Osteocyte (in vitro differentiated cells): ENCODE data around the gene DNAJC18. TPM values are rescaled to one million over a fixed set of nuclear protein-coding genes. Genes with fewer than 3 reads are reported as not detected.

Experiments
- DNase-seq: peaks from one replicate; pipeline ENCODE4 v3.0.0; 2021; ENCODE audit warnings: mixed read lengths; ENCODE audit not compliant: unreplicated experiment; ENCODE audit errors: extremely low spot score
- H3K27ac Mint-ChIP-seq: one replicate; pipeline ENCODE4 v1.8.0; 2021; ENCODE audit warnings: mild to moderate bottlenecking, mixed read lengths; ENCODE audit not compliant: unreplicated experiment
- H3K27me3 Mint-ChIP-seq: one replicate; pipeline ENCODE4 v1.8.0; 2021; ENCODE audit warnings: mixed read lengths; ENCODE audit not compliant: unreplicated experiment
- H3K36me3 Mint-ChIP-seq: one replicate; pipeline ENCODE4 v1.8.0; 2021; ENCODE audit warnings: mixed read lengths; ENCODE audit not compliant: unreplicated experiment
- H3K4me1 Mint-ChIP-seq: one replicate; pipeline ENCODE4 v1.8.0; 2021; ENCODE audit warnings: mixed read lengths; ENCODE audit not compliant: unreplicated experiment
- H3K4me3 Mint-ChIP-seq: one replicate; pipeline ENCODE4 v1.8.0; 2021; ENCODE audit warnings: mild to moderate bottlenecking, moderate library complexity, mixed read lengths; ENCODE audit not compliant: unreplicated experiment
- H3K9me3 Mint-ChIP-seq: one replicate; pipeline ENCODE4 v1.8.0; 2021; ENCODE audit warnings: mixed read lengths; ENCODE audit not compliant: unreplicated experiment
- CTCF ChIP-seq: fragments of 200-600 bp; sonication (generic); IDR thresholded peaks from 2 replicates; pipeline ENCODE4 v1.5.0; 2021; ENCODE audit warnings: antibody characterized with exemption, mild to moderate bottlenecking, moderate library complexity
- total RNA-seq: library from RNA; stranded (reverse); gene quantifications from 2 replicates; pipeline ENCODE4 v1.2.1, GENCODE V29; 2021

The DNAJC18 gene
- total RNA-seq, 1 donor from 2014 or later, result 32.7 TPM

- H3K27ac Mint-ChIP-seq, result no peak overlapping the region
- H3K4me3 Mint-ChIP-seq, result no peak overlapping the region
- H3K9me3 Mint-ChIP-seq, result no peaks in the 10 kb centered on the region
- H3K4me1 Mint-ChIP-seq, result peaks cover 9% of the 10 kb centered on the region
- H3K27me3 Mint-ChIP-seq, result no peaks in the 10 kb centered on the region
- no peak for TF ChIP-seq CTCF
- H3K36me3 Mint-ChIP-seq, result peaks cover 17% of the 10 kb centered on the region
- DNase-seq, result no peak
These were observed 78.9 kb downstream of the DNAJC18 start for GRCh38 chr5:139360384-139360783.

Other genes starting within 250 kb of the DNAJC18 start
- gene SIL1, start 241.2 kb downstream of the DNAJC18 start, total RNA-seq, result 58.0 and 58.4 TPM in 2 replicates
- gene MATR3, start 145.8 kb downstream of the DNAJC18 start, total RNA-seq, result 216 and 218 TPM in 2 replicates
- 66.7 and 71.8 TPM in 2 replicates for gene PAIP2, start 97.7 kb downstream of the DNAJC18 start, total RNA-seq
- not detected in 2 replicates for gene SLC23A1, start 56.2 kb downstream of the DNAJC18 start, total RNA-seq
- gene MZB1, start 49.6 kb downstream of the DNAJC18 start, total RNA-seq, result not detected in 2 replicates
- 1.5 and 1.6 TPM in 2 replicates for gene PROB1, start 44.4 kb downstream of the DNAJC18 start, total RNA-seq
- gene SPATA24, start 35.4 kb downstream of the DNAJC18 start, total RNA-seq, result 4.6 TPM in 2 replicates
- gene ECSCR, start 23.2 kb upstream of the DNAJC18 start, total RNA-seq, result 0.47 TPM in 1 of 2 replicates, not detected in the other
- not detected in 2 replicates for gene SMIM33, start 31.5 kb upstream of the DNAJC18 start, total RNA-seq
- gene STING1, start 43.2 kb upstream of the DNAJC18 start, total RNA-seq, result 61.6 and 73.0 TPM in 2 replicates
- gene UBE2D2, start 121.8 kb upstream of the DNAJC18 start, total RNA-seq, result 114 and 127 TPM in 2 replicates
- 239 and 259 TPM in 2 replicates for gene CXXC5, start 208.8 kb upstream of the DNAJC18 start, total RNA-seq